Mucosa of stomach (tissue), 1 donor: ENCODE results near the gene SLC1A4.

Experiments used
- H3K27me3 ChIP-seq: one replicate; pipeline ENCODE4 v1.7.0; 2013; ENCODE audit warnings: mild to moderate bottlenecking, low read length; ENCODE audit not compliant: control insufficient read depth, insufficient read depth
- H3K36me3 ChIP-seq: one replicate; pipeline ENCODE4 v1.7.0; 2013; ENCODE audit warnings: low read length; ENCODE audit not compliant: control insufficient read depth, insufficient read depth
- H3K4me1 ChIP-seq: one replicate; pipeline ENCODE4 v1.7.0; 2013; ENCODE audit warnings: mild to moderate bottlenecking, low read length; ENCODE audit not compliant: control insufficient read depth, insufficient read depth
- H3K4me3 ChIP-seq: one replicate; pipeline ENCODE4 v1.7.0; 2013; ENCODE audit warnings: low read length
- H3K9ac ChIP-seq: one replicate; pipeline ENCODE4 v1.7.0; 2013; ENCODE audit warnings: mild to moderate bottlenecking, low read length, moderate library complexity
- H3K9me3 ChIP-seq: one replicate; pipeline ENCODE4 v1.7.0; 2013; ENCODE audit warnings: mild to moderate bottlenecking, low read length, moderate library complexity; ENCODE audit not compliant: control insufficient read depth
- donor health status: Pancreatic carcinoma.

Gene SLC1A4

GRCh38 chr2:65064728-65065552 lies 75.7 kb downstream of the SLC1A4 start:
- Histone ChIP-seq H3K9me3 (no peaks in the 10 kb centered on the region), H3K9ac (no peak overlapping the region), H3K4me1 (peaks cover 33% of the 10 kb centered on the region), H3K4me3 (no peak overlapping the region), H3K27me3 (no peaks in the 10 kb centered on the region), H3K36me3 (no peaks in the 10 kb centered on the region)

- H3K4me1 ChIP-seq = peaks cover 34% of the 10 kb centered on the region
- no peak overlapping the region for H3K4me3 ChIP-seq
Measured at GRCh38 chr2:65067806-65068553, 78.8 kb downstream of the SLC1A4 start.

GRCh38 chr2:65069439-65069824 lies 80.2 kb downstream of the SLC1A4 start:
- H3K9ac ChIP-seq = no peak overlapping the region
- no peaks in the 10 kb centered on the region for H3K9me3 ChIP-seq
- H3K27me3 ChIP-seq = no peaks in the 10 kb centered on the region
- H3K4me3 ChIP-seq = no peak overlapping the region
- peaks cover 8% of the 10 kb centered on the region for H3K36me3 ChIP-seq
- peaks cover 29% of the 10 kb centered on the region for H3K4me1 ChIP-seq

More at GRCh38 chr2:65067806-65068553, 78.8 kb downstream of the SLC1A4 start:
- Histone ChIP-seq H3K9me3 (no peaks in the 10 kb centered on the region), H3K27me3 (no peaks in the 10 kb centered on the region), H3K9ac (no peak overlapping the region), H3K36me3 (peaks cover 8% of the 10 kb centered on the region)

GRCh38 chr2:65070172-65070830 lies 81.1 kb downstream of the SLC1A4 start:
- Histone ChIP-seq H3K27me3 (no peaks in the 10 kb centered on the region), H3K36me3 (peaks cover 8% of the 10 kb centered on the region), H3K4me1 (peaks cover 27% of the 10 kb centered on the region), H3K9me3 (no peaks in the 10 kb centered on the region), H3K4me3 (no peak overlapping the region), H3K9ac (no peak overlapping the region)

- H3K9me3 ChIP-seq = no peaks in the 10 kb centered on the region
- peaks cover 31% of the 10 kb centered on the region for H3K4me1 ChIP-seq
- H3K4me3 ChIP-seq = no peak overlapping the region
- H3K36me3 ChIP-seq = peaks cover 8% of the 10 kb centered on the region
- H3K9ac ChIP-seq = no peak overlapping the region
- H3K27me3 ChIP-seq = no peaks in the 10 kb centered on the region
Measured at GRCh38 chr2:65070856-65071255, 81.7 kb downstream of the SLC1A4 start.

GRCh38 chr2:65071499-65072180 lies 82.4 kb downstream of the SLC1A4 start:
- H3K4me3 ChIP-seq = no peak overlapping the region
- no peak overlapping the region for H3K9ac ChIP-seq
- H3K36me3 ChIP-seq = peaks cover 8% of the 10 kb centered on the region
- peaks cover 39% of the 10 kb centered on the region for H3K4me1 ChIP-seq
- no peaks in the 10 kb centered on the region for H3K9me3 ChIP-seq
- no peaks in the 10 kb centered on the region for H3K27me3 ChIP-seq

- peaks cover 44% of the 10 kb centered on the region for H3K4me1 ChIP-seq
- no peaks in the 10 kb centered on the region for H3K27me3 ChIP-seq
- peaks cover 8% of the 10 kb centered on the region for H3K36me3 ChIP-seq
- no peaks in the 10 kb centered on the region for H3K9me3 ChIP-seq
- H3K9ac ChIP-seq = no peak overlapping the region
- no peak overlapping the region for H3K4me3 ChIP-seq
Measured at GRCh38 chr2:65072181-65072970, 83.2 kb downstream of the SLC1A4 start.
